Measurements from ENCODE around the gene TCN1.
"Not testable (repeated sequence)": the region's sequence is repeated elsewhere in the genome, so short reads cannot be mapped to it uniquely, and the experiment has no call there.

The TCN1 gene, protein sequence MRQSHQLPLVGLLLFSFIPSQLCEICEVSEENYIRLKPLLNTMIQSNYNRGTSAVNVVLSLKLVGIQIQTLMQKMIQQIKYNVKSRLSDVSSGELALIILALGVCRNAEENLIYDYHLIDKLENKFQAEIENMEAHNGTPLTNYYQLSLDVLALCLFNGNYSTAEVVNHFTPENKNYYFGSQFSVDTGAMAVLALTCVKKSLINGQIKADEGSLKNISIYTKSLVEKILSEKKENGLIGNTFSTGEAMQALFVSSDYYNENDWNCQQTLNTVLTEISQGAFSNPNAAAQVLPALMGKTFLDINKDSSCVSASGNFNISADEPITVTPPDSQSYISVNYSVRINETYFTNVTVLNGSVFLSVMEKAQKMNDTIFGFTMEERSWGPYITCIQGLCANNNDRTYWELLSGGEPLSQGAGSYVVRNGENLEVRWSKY

DNA sequence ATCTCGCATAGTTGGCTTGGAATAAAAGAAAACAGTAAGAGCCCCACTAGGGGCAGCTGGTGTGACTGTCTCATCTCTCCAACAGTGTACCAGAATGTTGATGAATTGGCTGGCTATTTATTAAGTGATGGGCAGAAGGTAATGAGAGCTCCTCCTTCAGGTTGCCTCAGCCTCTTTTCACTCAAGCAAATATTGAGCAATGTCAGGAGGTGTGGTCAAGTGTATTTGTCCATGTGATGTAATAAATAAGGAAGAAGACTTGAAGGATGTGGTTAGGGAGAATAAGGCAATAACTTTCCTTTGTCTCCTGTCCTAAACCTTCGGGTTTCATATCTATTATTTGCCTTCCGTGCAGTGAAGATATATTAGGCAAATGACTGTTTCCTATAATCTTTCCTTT, at the start of gene TCN1:
TCN1 (minus strand) TSS at position 91 of the 400 bp plus-strand sequence; CDS start at position 74, 17 bp downstream.
- no peak for DNase-seq (ENCODE audit: extremely low read depth, low read depth)
- H3K4me3 ChIP-seq (replicated peaks; ENCODE audit: low read depth, low read length), result no peak within 1 kb of the TSS
- TF ChIP-seq, protein P1, sequence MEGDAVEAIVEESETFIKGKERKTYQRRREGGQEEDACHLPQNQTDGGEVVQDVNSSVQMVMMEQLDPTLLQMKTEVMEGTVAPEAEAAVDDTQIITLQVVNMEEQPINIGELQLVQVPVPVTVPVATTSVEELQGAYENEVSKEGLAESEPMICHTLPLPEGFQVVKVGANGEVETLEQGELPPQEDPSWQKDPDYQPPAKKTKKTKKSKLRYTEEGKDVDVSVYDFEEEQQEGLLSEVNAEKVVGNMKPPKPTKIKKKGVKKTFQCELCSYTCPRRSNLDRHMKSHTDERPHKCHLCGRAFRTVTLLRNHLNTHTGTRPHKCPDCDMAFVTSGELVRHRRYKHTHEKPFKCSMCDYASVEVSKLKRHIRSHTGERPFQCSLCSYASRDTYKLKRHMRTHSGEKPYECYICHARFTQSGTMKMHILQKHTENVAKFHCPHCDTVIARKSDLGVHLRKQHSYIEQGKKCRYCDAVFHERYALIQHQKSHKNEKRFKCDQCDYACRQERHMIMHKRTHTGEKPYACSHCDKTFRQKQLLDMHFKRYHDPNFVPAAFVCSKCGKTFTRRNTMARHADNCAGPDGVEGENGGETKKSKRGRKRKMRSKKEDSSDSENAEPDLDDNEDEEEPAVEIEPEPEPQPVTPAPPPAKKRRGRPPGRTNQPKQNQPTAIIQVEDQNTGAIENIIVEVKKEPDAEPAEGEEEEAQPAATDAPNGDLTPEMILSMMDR (IDR thresholded peaks at IDR 0.05; ENCODE audit: low read depth, low read length, missing control alignments), result no peak

DNA sequence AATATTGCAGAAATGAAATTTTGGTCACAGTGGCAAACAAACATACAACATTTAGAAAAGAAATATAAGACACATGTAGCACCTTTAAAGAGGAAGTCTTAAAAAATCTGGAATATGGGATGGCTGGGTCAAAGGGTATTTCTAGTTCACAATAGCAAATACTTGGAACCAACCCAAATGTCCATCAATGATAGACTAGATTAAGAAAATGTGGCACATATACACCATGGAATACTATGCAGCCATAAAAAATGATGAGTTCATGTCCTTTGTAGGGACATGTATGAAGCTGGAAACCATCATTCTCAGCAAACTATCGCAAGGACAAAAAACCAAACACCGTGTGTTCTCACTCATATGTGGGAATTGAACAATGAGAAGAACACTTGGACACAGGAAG, 37.3 kb upstream of the TCN1 start:
- H3K4me3 ChIP-seq (replicated peaks; ENCODE audit: low read depth, low read length); DNase-seq (ENCODE audit: extremely low read depth, low read depth): not testable (repeated sequence)

DNA sequence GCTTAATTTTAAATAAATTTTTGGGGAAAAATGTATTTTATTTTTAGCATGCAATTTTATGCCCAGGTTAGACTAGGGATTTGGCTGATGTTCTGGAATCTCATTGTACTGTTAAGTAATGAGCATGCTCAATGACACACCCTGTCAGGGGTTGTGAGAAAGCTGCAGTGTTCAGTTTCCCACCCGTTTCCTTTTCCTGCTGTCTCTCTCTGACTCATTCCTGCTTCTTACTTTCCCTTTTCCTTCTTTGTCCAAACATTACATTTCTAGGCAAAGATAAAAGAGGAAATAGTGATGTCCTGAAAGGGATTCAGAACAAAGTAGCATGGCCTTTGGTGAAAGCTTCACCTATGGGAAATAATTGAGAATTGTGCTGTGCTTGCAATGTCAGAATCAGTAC, 35.0 kb upstream of the TCN1 start:
- H3K4me3 ChIP-seq (replicated peaks; ENCODE audit: low read depth, low read length), result no peak overlapping the region
- TF ChIP-seq, protein P1 (IDR thresholded peaks at IDR 0.05; ENCODE audit: low read depth, low read length, missing control alignments), result no peak
- DNase-seq (ENCODE audit: extremely low read depth, low read depth), result no peak

DNA sequence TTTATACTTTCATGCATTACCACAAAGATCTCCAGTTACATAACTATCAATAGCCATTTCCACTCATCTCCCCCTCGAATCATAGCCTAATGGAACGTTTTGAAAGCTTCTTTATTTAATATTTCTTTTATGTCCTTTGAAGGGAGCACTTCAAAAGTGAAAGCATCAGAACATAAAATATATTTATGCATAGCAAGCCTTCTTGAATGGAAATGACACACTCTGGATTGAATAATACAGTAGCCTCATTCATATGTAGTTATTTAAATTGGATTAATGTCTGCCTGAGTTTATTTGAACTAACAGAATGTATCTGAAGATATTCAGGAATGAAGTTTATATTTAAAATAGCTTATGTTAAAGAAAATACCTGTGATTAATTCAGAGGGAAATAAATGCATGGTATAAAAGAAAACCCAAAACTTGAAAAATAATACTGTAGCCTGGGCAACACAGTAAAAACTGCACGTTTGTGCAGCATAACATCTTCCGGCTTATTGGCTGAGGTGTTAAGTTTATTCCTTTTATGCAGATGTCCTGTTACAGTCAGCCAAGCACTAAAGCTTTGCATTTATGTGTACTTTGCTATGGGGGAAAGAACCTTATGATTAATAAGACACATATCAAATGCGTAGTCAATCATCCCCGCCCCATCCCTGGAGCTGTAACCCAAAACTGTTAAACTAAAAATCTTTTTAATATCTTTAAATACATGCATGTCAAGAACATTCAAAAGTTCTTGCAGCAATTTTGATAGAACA, 34.3 kb upstream of the TCN1 start:
- DNase-seq (ENCODE audit: extremely low read depth, low read depth), result no peak
- TF ChIP-seq, protein P1 (IDR thresholded peaks at IDR 0.05; ENCODE audit: low read depth, low read length, missing control alignments), result no peak
- no peak overlapping the region for H3K4me3 ChIP-seq (replicated peaks; ENCODE audit: low read depth, low read length)

- TF ChIP-seq, protein P1 (IDR thresholded peaks at IDR 0.05; ENCODE audit: low read depth, low read length, missing control alignments), result no peak
- no peak overlapping the region for H3K4me3 ChIP-seq (replicated peaks; ENCODE audit: low read depth, low read length)
- DNase-seq (ENCODE audit: extremely low read depth, low read depth), result no peak
These were observed 33.2 kb upstream of the TCN1 start for GRCh38 chr11:59899532-59899931.

GRCh38 chr11:59898650-59899049, 32.4 kb upstream of the TCN1 start:
- no peak for DNase-seq (ENCODE audit: extremely low read depth, low read depth)
- TF ChIP-seq, protein P1 (IDR thresholded peaks at IDR 0.05; ENCODE audit: low read depth, low read length, missing control alignments), result no peak
- H3K4me3 ChIP-seq (replicated peaks; ENCODE audit: low read depth, low read length), result no peak overlapping the region

- TF ChIP-seq, protein P1 (IDR thresholded peaks at IDR 0.05; ENCODE audit: low read depth, low read length, missing control alignments), result no peak
- DNase-seq (ENCODE audit: extremely low read depth, low read depth), result no peak
- H3K4me3 ChIP-seq (replicated peaks; ENCODE audit: low read depth, low read length), result no peak overlapping the region
These were observed 31.8 kb upstream of the TCN1 start for GRCh38 chr11:59898046-59898445.

Data from HFF-Myc (cell line).